Measurements from ENCODE around the gene TMEM203.
"Not testable (repeated sequence)": the region's sequence is repeated elsewhere in the genome, so short reads cannot be mapped to it uniquely, and the experiment has no call there.

Gene TMEM203, protein sequence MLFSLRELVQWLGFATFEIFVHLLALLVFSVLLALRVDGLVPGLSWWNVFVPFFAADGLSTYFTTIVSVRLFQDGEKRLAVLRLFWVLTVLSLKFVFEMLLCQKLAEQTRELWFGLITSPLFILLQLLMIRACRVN

DNA sequence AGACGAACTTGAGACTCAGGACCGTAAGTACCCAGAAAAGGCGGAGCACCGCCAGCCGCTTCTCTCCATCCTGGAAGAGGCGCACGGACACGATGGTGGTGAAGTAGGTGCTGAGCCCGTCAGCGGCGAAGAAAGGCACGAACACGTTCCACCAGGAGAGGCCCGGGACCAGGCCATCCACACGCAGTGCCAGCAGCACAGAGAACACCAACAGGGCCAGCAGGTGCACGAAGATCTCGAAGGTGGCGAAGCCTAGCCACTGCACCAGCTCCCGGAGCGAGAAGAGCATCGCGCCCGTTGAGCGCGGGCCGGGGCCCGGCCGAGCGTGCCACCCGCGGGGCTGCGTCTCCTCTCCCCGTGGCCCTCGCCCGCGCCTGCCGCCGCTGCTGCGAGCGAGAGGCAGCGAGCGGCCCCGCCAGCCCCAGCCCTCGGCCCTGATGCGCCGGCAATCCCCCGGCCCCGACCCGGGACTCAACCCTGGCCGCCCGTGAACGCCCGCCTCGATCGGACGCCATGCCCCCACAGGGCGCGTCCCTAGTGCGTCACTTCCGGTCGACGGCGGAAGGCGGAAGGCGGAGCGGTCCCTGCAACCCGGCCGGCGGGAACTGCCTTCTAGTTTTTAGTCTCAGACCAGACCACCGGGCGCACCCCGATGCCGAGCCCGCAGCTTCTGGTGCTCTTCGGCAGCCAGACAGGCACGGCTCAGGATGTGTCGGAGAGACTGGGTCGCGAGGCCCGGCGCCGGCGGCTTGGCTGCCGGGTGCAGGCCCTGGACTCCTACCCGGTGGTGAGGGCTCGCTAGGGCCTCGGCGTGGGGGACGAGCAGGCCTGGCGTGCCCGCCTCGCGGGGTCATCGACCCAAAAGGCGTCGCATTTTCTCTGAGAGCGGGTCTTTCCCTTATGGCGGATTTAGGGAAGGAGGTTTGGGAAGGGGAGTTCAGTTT is at the start of gene TMEM203, which contains the start of gene NDOR1:
TMEM203 (minus strand) TSS at position 523 of the 944 bp plus-strand sequence; CDS start at position 289, 234 bp downstream.
NDOR1 (plus strand) TSS at position 575 of the 944 bp plus-strand sequence; CDS start at position 653, 78 bp downstream.
- peak; percentile 42 for DNase-seq

DNA sequence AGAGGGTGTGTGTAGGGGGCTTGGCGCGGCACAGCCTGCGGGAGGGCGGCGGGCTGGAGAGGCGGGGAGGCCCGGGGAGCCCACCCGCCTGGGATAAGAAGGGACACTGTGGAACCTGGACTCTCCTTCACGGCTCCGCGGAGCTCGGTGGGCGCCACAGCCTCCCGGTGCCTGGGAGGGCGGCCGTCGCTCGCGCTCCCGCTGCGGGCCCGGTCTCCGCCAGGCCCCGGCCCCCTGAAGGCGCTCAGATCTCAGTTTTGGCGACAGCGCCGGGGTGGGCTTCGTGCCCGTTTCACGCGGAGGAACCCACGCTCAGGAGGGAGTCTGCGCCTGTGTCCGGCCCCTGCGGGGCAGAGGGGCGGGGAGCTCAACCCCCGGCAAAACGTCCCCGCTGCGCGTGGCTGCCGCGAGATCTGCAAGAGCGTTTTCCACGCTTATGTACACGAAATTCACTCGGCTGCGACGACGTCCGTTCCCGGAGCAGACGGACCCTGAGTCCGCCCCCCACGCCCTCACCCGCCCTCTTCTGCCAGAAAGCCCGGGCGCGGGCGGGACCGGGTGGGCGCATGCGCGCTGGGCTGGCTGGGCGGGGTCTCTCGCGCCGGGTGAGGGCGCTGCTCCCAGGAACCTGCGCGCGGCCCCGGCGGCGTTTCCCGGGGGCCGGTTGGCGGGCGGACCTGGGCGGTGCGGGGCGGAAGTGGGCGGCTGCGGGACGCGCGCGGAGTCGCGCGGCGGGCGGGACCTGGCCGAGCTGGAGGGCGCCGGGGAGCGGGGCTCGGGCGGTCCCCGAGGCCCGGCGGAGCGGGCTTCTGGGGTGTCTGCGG is 49.4 kb upstream of the TMEM203 start, which contains the start of gene NELFB:
NELFB (plus strand) TSS at position 704 of the 824 bp plus-strand sequence.
- peak; percentile 43 for DNase-seq

DNA sequence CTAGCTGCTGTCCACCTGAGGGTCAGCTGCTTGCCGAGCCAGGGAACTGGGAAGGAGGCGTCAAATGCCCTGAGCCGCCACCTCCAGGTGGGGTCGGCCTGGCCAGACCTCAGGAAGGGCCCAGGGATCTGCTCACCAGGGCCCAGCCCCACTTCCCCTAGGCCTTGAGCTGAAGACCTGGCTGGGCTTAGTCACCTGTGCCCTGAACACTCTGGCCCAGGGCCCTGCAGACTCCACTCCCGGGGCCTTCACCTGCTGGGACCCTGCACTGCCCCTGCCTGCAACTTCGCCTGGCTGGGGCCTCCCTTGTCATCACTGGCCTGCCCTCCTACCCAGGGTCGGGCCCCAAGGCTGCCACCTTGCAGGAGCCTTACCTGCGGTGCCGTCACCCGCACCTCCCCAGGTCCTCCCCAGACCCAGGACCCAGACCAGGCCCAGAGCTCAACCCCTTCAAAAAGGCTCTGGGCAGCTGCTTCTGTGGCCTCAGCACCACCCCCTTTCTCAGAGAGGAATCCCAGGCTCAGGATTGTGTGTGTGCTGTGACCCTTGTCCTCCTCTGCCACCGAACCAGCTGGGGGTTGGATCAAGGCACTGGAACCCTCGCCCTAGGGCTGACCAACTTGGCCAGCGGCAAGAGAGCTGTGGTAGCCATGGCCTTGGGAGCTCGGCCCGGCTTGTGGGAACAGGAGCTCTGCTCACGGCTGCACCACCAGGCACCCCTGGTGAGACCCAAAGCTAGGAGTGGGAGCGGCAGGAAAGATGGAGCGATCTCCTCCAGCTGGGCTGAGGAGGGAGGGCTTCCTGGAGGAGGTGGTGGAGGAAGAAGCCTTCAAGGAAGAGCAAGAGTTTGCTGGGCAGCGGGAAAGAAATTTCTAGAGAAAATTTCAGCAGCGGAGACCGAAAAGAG is 48.5 kb upstream of the TMEM203 start:
- DNase-seq = no peak

DNA sequence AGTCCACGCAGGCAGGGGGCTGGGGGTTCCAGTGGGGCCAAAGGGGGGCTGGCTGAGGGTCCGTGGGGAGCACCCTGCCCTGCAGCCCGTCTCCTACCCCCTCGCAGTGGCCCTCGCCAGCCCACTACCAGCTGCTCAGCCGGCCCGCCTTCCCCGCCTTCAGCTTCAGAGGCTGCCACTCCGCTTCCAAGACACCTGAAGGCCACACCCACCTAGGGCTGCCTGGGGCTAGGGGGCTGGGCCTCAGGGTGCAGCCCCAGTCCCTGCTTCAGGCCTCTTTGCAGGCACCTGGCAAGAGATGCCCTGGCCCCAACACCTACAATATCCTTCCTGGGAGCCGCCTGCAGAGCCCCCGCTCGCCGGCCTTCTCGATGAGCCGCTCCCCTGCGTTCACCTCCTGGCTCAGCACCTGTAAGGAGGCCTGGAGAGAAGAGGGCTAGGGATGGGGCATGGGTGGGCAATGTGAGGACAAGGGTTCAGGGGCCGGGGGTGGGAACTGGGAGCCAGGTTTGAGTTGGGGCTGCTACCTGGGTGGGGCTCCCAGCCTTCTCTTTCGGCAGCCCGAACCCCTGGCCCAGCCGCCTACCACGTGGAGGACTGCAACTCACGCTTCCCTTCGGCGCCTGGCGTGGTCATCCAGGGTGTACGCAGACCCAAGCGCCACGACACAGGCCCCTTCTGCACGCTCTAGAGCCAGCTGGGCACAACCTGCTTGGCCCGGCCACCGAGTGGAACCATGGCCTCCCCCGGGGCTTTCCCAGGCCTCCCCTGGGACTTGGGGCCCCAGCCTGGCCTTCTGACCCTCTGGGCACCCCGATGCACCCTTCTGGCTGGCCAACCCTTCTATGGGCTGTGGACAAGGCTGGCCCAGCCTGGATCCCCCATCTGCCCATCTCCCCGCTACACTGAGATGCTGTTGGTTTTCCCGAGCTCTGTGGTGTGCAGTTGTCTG is 47.4 kb upstream of the TMEM203 start:
- no peak for DNase-seq

DNA sequence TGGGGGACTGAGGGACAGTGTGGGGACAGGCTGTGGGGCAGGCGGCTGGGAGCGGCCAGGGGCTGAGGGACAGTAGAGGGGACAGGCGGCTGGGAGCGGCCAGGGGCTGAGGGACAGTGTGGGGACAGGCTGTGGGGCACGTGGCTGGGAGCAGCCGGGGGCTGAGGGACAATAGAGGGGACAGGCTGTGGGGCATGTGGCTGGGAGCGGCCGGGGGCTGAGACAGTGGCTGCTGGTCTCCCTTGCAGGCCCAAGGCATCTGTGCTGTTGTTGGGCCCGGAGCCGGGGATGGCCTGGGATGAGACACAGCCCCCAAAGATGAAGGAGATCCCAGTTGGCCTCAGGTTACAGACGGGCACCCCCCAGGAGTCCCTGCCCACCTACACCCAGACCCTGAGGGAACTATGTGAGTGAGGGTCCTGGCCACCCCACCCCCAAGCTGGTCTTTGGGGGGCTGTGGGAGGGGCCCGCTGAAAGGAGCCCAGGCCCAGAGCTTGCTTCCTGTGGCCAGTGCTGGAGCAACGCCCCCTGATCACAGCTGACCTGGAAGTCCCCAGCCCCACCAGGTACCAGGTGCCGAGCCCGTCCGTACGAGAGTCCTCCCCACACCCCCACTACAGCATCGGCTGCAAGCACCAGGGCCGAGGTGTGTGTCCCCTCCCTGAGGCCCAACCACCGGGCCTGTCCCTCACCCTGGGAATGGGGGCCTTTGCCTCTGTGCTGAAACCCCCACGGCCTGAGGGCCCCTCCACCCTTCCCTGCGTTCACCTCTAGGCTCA is 46.2 kb upstream of the TMEM203 start:
- no peak for DNase-seq

DNA sequence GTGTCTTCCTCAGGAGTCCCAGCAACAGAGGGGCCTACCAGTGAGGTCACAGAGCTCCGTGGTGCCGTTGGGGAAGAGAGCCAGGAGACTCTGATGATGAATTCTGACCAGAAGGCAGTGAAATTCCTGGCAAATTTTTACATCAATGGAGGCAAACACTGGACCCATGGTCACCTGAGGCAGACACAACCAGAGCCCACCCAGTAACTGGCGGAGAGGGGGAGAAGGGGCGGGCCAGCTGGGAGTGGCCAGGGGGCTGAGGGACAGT is 45.7 kb upstream of the TMEM203 start, which contains the start of gene STPG3:
STPG3 (plus strand) TSS at position 93 of the 268 bp plus-strand sequence; CDS start at position 94, 1 bp downstream.
- DNase-seq = no peak

DNA sequence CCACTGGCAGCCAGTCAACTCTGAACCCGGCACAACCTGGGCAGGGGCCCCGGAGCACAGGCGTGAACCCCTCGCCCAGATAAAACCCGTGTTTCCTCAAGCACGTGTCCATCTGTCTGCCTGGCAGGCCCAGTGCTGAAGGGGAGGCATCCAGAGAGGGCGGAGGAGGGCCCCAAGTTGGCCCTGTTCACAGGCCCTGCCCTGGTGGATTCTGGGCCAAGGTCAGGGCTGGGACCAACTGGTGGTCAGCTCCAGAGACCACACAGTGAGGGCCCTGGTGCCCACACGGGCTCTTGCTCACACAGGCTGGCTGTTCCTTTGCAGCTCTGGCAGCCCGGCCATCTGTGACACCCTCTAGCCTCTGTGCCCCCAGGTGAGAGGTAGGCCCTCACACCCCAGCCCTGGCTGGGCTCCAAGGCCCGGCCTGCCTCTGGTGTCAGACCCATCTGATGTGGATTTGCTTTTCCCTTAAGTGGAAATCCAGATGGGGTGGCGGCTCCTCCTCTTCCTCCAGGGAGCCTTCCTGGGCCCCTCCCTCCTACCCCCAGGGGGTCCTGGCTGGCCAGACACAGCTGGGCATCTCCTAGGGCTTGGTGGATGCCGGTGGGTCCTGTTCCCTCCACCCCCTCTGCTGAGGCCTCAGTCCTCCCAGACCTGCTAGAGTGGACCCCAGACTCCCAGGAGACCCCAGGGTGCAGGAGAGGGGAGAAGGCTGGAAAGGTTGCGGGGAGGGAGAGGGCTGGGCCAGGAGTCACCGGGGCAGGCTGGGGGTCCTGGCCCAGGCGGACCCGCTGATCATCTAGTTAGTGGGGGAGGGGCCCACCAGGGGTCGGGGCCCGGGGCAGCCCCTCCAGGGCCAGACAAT is 45.1 kb upstream of the TMEM203 start:
- no peak for DNase-seq

DNA sequence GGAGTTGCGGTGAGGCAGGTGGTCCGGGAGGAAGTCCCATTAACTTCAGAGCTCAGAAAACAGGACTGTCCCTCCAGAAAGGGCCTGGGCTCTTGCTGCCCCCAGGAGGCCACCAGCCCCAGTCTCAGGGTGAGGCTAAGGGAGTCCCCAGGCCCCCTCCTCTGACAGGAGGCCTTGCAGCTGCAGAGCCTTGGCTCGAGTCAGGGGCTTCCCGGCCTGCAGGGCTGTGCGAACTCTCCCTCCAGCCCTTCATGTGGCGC is 42.4 kb upstream of the TMEM203 start:
- DNase-seq = no peak

DNA sequence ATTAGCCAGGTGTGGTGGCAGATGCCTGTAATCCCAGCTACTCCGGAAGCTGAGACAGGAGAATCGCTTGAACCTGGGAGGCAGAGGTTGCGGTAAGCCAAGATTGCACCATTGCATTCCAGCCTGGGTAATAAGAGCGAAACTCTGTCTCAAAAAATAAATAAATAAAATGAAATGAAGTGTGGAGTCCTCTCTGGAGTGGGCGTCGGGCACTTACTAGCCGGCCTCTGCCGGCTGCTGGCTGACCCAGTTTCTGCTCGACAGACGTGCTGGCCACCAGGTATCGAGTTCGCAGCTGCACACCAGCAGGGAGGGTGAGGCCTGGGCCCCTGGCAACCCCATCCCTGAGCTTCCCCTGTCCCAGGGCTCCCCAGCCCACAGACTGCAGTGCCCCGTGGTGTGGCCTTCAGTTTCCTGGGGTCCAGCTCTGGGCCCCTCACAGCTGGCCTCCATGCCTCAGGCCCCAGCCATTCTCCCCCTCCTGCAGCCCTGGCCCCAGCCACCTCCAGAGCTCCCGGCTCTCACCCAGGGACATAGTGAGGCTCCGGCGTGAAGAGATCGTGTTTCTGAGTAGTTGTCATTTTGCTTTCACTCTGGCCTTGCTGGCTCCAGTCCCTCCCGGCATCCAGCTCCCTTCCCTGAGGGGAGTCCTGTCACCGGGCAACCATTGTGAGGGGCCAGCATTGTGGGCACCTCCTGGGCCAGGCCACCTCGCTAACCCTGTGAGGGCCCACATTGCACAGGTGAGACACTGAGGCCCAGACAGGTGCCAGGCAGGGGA is 41.9 kb upstream of the TMEM203 start:
- DNase-seq = no peak

DNA sequence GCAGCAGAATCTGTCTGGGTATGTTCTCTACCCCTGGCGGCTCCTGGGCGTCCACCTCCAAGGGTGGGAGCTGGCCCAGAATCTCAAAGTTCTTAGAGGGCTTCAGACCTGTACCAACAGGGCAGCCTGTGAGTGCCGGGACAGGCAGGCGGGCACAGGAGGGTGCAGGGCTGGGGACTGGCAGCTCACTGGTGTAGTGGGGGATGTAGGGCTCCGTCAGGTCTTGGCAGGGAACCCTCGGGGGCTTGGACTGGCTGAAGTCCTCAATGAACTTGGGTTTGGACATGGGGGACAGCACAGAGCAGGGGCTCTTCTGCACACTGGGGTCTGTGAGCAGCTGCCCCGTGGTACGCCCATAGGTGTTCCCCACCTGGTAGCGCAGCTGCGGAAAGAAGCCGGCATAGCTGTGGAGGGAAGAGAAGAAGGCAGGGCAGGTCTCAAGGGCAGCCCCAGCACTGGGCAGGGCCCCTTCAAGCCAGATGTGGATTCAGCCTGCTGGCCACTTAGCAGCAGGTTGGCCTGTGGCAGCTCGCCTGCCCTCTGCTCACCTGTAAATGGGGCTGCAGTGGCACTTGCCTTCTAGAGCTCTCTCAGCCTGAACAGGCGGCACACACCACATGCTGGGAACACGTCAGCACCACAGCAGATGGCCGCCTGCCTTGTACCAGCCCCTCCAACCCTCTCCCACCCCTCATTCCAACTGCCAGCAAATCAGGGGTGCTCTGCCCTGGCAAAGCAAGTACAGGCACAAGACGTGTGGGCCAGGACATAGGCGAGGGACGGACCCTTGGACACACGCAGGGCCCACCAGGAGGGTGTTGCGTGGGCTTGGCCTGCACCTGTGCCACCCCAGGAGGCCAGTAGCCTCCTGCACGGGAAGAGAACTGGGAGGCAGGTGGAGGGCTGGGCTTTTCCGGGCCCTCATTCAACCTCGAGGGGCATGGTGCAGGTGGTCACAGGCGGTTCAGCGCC is 40.3 kb upstream of the TMEM203 start:
- peak; percentile 43 for DNase-seq

DNA sequence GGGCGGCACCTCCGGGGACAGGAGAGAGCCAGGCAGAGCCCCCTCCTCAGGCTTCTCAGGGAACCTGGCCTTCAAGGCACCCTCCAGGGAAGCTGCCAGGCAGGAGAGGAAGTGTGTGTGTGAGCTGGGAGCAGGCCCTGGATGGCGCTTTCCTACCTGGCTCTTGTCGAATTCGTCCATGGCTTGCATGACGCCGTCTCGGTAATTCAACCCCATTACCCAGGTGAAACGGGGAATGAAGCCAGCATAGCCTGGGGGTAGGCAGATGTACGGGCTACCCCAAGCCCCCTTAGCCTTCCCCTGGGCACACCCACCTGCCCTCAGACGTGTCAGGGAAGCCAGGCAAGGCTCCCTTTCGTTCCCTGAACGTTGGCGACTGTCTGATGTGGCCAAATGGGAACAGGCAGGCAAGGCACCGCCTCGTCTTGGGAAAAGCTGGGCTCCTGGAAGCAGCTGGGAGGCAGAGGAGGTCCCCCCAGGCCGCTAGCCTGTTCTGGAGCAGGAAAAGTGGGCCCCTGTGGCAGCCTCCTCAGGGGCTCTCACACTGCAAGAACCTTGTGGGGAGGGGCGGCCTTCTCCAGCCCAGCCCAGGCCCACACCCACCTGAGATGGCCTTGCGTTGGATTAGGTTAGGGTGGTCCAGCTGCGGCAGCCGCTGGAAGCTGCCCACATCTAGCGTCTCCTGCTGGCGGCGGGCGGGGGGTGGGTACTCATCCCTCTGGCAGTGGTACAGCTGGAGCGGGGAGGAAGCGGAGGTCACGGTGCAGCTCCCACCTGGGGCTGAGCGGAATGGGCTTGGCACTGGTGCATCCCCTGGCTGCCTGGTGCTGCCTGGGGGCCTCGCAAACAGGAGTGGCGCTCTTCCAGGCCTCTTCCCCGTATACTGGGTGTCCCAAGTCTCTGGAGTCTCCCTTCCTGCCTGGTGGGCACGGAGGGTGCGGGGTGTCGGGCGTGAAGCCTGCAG is 39.3 kb upstream of the TMEM203 start:
- no peak for DNase-seq

DNA sequence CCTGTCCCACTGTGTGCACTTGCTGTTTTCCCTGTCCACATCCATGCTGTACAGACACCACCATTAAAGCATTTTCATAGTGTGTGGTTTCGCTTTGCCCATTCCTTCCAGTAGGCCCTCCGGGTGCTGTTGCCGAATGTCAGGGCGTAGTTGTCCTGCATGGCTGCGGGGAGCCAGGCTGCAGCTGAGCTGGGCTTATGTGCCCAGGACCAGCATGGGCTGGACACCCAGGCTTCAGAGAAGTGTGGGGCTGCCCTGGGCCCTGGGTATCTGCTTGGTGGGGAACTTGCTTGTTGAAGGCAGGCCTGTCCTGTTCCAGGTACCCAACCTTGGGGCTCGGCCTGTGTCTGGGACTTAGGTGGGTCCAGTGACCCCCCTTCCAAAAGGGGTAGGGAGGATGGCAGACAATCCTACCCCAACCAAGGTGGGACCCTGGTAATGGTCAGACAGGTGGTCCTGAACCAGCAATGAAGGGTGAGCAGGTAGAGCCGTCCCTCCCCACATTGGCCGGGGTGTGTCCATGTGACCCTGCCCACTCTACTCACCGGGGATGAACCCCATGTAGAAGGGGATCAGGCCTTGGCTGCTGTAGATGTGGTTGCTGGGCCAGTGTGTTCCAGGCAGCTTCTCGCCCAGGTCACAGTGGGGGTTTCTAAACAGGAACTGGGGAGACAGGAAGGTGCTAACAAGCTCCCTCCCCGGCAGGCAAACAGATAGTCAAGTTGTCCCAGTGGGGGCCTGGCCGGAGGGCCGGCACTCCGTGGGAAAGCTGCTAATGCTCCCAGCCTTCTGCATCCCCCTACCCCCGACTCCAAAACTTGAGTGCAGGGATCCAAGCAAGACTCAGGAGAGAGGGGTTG is 38.4 kb upstream of the TMEM203 start:
- DNase-seq = no peak

DNA sequence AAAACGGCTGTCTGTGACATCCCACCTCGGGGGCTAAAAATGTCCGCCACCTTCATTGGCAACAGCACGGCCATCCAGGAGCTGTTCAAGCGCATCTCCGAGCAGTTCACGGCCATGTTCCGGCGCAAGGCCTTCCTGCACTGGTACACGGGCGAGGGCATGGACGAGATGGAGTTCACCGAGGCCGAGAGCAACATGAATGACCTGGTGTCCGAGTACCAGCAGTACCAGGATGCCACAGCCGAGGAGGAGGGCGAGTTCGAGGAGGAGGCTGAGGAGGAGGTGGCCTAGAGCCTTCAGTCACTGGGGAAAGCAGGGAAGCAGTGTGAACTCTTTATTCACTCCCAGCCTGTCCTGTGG is 37.8 kb upstream of the TMEM203 start:
- DNase-seq = not testable (repeated sequence)

DNA sequence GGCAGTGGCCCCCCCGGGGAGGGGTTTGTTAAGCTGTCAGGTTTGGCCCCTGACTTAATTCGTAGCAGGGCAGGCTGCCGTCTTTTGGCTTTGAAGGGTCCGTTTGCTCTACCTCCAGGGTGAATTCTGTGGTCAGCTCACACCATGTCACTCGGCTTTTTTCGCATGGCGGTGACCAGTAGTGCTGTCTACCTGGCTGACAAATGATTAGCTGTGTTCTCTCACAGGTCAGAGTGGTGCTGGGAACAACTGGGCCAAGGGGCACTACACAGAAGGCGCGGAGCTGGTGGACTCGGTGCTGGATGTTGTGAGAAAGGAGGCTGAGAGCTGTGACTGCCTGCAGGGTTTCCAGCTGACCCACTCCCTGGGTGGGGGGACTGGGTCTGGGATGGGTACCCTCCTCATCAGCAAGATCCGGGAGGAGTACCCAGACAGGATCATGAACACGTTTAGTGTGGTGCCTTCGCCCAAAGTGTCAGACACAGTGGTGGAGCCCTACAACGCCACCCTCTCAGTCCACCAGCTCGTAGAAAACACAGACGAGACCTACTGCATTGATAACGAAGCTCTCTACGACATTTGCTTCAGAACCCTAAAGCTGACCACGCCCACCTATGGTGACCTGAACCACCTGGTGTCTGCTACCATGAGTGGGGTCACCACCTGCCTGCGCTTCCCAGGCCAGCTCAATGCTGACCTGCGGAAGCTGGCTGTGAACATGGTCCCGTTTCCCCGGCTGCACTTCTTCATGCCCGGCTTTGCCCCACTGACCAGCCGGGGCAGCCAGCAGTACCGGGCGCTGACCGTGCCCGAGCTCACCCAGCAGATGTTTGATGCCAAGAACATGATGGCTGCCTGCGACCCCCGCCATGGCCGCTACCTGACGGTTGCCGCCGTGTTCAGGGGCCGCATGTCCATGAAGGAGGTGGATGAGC is 37.1 kb upstream of the TMEM203 start:
- DNase-seq = no peak
